ENCODE data around the gene RAI1. TPM values are rescaled to one million over a fixed set of nuclear protein-coding genes. Genes with fewer than 3 reads are reported as not detected.
A peak's percentile ranks its signal among the peaks of the same experiment; 100 is the strongest.

Gene RAI1
- total RNA-seq, 1 donor, result 9.1 TPM

DNA sequence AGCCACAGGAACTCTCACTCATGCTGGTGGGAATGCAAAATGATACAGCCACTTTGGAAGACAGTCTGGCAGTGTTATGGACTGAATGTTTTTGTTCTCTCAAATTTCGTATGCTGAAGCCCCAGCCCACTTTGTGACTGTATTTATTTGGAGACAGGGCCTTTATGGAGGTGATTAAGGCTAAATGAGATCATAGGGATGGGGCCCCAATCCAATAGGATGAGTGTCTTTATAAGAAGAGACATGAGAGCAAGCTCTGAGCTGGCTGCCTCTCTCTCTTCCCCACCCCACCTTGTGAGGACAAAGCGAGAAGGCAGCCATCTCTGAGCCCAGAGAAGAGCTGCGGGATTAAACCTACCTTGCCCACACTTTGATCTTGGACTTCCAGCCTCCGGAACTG lies 21.9 kb upstream of the RAI1 start:
- no peak overlapping the region for H3K4me3 ChIP-seq (ENCODE audit: low read depth, low read length)
- no peak for DNase-seq (ENCODE audit: low read depth)
- TF ChIP-seq, protein P1, sequence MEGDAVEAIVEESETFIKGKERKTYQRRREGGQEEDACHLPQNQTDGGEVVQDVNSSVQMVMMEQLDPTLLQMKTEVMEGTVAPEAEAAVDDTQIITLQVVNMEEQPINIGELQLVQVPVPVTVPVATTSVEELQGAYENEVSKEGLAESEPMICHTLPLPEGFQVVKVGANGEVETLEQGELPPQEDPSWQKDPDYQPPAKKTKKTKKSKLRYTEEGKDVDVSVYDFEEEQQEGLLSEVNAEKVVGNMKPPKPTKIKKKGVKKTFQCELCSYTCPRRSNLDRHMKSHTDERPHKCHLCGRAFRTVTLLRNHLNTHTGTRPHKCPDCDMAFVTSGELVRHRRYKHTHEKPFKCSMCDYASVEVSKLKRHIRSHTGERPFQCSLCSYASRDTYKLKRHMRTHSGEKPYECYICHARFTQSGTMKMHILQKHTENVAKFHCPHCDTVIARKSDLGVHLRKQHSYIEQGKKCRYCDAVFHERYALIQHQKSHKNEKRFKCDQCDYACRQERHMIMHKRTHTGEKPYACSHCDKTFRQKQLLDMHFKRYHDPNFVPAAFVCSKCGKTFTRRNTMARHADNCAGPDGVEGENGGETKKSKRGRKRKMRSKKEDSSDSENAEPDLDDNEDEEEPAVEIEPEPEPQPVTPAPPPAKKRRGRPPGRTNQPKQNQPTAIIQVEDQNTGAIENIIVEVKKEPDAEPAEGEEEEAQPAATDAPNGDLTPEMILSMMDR (IDR thresholded peaks at IDR 0.05; ENCODE audit: insufficient read depth, low read length), result no peak

DNA sequence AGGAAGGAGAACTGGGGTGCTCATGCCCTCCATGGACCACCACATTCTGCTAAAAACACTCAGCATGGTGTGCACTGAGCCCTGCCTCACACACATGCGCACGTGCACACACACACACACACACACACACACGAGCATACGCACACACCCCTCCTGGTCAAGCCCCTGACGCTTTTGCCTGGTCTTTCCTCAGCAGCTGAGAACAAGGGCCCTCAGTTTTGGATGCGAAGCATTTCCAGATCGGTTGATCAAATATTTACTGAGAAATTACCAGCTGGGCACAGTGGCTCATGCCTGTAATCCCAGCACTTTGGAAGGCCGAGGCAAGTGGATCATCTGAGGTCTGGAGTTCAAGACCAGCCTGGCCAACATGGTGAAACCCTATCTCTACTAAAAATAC lies 20.1 kb upstream of the RAI1 start:
- H3K4me3 ChIP-seq (ENCODE audit: low read depth, low read length), result no peak overlapping the region
- TF ChIP-seq, protein P1 (IDR thresholded peaks at IDR 0.05; ENCODE audit: insufficient read depth, low read length), result no peak
- DNase-seq (ENCODE audit: low read depth), result no peak

DNA sequence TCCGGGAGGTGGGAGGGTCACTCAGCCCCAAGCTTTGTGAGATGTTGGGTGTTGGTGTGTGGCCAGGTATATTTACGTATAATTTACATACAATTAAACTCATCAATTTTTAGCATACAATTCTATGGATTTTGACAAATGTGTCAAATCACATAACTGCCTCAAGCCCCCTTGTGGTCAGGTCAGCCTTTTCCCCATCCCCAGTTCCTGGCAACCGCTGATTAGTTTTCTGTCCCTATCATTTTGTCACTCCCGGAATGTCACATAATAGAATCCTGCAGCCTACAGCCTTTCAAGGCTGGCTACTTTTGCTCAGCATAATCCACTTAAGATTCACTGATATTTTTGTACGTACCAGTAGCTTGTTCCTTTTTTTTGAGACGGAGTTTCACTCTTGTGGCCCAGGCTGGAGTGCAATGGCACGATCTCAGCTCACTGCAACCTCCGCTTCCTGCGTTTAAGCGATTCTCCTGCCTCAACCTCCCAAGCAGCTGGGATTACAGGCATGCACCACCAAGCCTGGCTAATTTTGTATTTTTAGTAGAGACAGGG lies 19.3 kb upstream of the RAI1 start:
- TF ChIP-seq, protein P1 (IDR thresholded peaks at IDR 0.05; ENCODE audit: insufficient read depth, low read length), result no peak
- no peak overlapping the region for H3K4me3 ChIP-seq (ENCODE audit: low read depth, low read length)
- DNase-seq (ENCODE audit: low read depth), result no peak

DNA sequence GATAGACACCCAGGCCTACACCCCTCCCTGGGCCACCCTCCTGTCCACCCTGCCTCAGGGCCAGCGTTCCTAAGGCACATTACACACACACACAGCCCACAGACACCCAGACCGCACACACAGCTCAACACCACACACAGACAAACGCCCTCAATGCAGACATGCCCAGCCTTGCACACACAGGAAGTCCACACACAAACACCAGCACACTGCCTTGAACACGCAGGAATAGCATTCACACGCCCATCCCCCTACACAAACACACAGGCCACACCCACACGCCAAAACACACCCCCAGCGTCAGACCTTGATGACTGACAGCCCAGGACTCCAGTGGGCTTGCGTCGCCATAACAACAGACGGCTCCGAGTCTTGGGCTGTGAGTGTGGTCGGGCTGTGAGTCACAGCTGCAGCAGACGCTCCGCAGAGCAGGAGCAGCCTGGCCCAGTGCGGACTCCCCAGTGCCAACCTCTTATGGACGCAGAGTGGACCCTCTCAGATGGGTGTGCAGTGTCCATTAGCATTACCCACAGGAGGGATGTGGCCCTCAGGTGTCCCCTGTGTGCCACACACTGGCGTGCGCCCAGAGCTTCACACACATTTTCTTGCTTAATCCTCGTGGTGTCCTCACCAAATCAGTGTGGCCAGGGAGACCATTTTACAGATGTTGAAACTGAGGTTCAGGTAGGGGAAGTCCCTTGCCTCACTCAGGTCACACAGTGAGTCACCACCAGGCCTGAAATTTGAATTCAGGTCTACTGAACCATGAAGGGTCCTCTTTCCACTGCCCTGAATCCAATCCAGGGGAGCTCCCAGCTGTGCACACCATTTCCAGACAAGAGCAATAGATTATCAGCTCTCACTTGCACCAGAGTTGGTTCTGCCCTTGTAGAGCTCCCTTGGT lies 17.8 kb upstream of the RAI1 start:
- TF ChIP-seq, protein P1 (IDR thresholded peaks at IDR 0.05; ENCODE audit: insufficient read depth, low read length), result no peak
- H3K4me3 ChIP-seq (ENCODE audit: low read depth, low read length), result no peak overlapping the region
- DNase-seq (ENCODE audit: low read depth), result peak; percentile 93

DNA sequence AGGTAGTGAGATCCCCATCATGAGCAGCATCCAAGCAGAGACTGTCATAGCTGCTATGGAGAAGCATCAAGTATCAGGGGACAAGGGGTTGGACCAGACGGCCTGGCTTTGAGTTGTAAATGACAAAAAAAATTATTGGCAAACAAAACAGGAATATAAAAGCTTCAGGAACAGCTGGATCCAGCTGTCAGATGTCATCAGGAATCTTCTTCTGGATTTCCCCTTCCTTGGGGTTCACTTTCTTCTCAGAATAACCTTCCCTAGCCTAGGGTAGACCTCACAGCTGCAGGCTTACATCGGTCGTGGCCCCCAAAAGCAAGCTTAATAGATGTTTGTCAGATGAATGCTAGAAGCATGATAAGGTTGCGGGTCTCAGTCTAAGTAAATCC lies 17.2 kb upstream of the RAI1 start:
- TF ChIP-seq, protein P1 (IDR thresholded peaks at IDR 0.05; ENCODE audit: insufficient read depth, low read length), result no peak
- no peak overlapping the region for H3K4me3 ChIP-seq (ENCODE audit: low read depth, low read length)
- no peak for DNase-seq (ENCODE audit: low read depth)

DNA sequence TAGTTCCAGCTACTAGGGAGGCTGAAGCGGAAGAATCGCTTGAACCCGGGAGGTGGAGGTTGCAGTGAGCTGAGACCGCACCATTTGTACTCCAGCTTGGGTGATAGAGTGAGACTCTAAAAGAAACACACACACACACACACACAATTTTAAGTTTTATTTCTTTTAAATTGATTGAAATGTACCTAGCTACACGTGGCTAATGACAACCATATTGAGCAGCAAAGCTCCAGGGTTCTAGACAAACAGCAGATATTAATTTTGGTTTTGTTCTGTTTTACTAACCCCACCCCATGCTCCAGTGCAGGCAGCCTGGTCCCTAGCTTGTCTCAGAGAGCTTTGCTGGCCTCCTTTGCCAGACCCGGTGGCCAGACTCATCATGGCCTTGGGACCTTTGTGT lies 16.0 kb upstream of the RAI1 start:
- TF ChIP-seq, protein P1 (IDR thresholded peaks at IDR 0.05; ENCODE audit: insufficient read depth, low read length), result no peak
- no peak overlapping the region for H3K4me3 ChIP-seq (ENCODE audit: low read depth, low read length)
- no peak for DNase-seq (ENCODE audit: low read depth)

All from fibroblast of the aortic adventitia (primary cell).